DOHH2 (cell line): ENCODE data around the gene SLC66A3.

Source experiments
- H3F3A ChIP-seq: fragments of 200-600 bp; sonication (generic), shearing (Covaris generic); 2 replicates; pipeline ENCODE4 v1.6.0; 2016; ENCODE audit warnings: antibody characterized with exemption, mild to moderate bottlenecking; ENCODE audit not compliant: control insufficient read depth, insufficient read depth
- H3K27ac ChIP-seq: fragments of 200-600 bp; sonication (generic); 2 replicates; pipeline ENCODE4 v1.5.1; 2014; ENCODE audit warnings: low read depth, mild to moderate bottlenecking, low read length, moderate library complexity
- H3K27me3 ChIP-seq: fragments of 200-600 bp; sonication (generic); 2 replicates; pipeline ENCODE4 v1.6.1; 2014; ENCODE audit warnings: mild to moderate bottlenecking, low read length, mixed read lengths; ENCODE audit not compliant: control insufficient read depth
- H3K36me3 ChIP-seq: fragments of 200-600 bp; sonication (generic); 2 replicates; pipeline ENCODE4 v1.6.1; 2014; ENCODE audit warnings: mild to moderate bottlenecking, low read length, moderate library complexity, mixed read lengths; ENCODE audit not compliant: control insufficient read depth
- H3K4me1 ChIP-seq: fragments of 200-600 bp; sonication (generic); 2 replicates; pipeline ENCODE4 v1.6.1; 2014; ENCODE audit warnings: mild to moderate bottlenecking, low read length, mixed read lengths; ENCODE audit not compliant: control insufficient read depth
- H3K4me2 ChIP-seq: fragments of 200-600 bp; sonication (generic); 2 replicates; pipeline ENCODE4 v1.6.0; 2014; ENCODE audit warnings: mild to moderate bottlenecking, low read length, moderate library complexity
- H3K4me3 ChIP-seq: fragments of 200-600 bp; sonication (generic); 2 replicates; pipeline ENCODE4 v1.5.1; 2014; ENCODE audit warnings: mild to moderate bottlenecking, low read length, mixed read lengths
- H3K79me2 ChIP-seq: fragments of 200-600 bp; sonication (generic); 2 replicates; pipeline ENCODE4 v1.6.1; 2014; ENCODE audit warnings: mild to moderate bottlenecking, low read length, mixed read lengths; ENCODE audit not compliant: control insufficient read depth
- H3K9me2 ChIP-seq: fragments of 200-600 bp; sonication (generic); replicated peaks from 2 replicates; pipeline ENCODE4 v1.6.1; 2014; ENCODE audit warnings: mild to moderate bottlenecking, low read length, mixed read lengths; ENCODE audit not compliant: control insufficient read depth
- H3K9me3 ChIP-seq: fragments of 200-600 bp; sonication (generic); 2 replicates; pipeline ENCODE4 v1.6.1; 2014; ENCODE audit warnings: antibody characterized with exemption, low read length, mixed read lengths; ENCODE audit not compliant: control insufficient read depth, insufficient read depth
- H4K20me1 ChIP-seq: fragments of 200-600 bp; sonication (generic); 2 replicates; pipeline ENCODE4 v1.6.0; 2014; ENCODE audit warnings: low read depth, mild to moderate bottlenecking, antibody characterized with exemption, low read length, moderate library complexity; ENCODE audit not compliant: control insufficient read depth, insufficient read depth
- EZH2phosphoT487 ChIP-seq: fragments of 200-600 bp; sonication (generic); IDR thresholded peaks from 2 replicates; pipeline ENCODE4 v1.6.1; 2017; ENCODE audit warnings: borderline replicate concordance, mild to moderate bottlenecking, antibody characterized with exemption, low read length, moderate library complexity, mixed read lengths
- TF ChIP-seq, protein P1 (sequence below): fragments of 200-600 bp; sonication (generic); IDR thresholded peaks from one replicate; pipeline ENCODE4 v1.5.1; 2014; ENCODE audit warnings: antibody characterized with exemption, mild to moderate bottlenecking, low read depth, low read length; ENCODE audit not compliant: poor library complexity, severe bottlenecking

SLC66A3 gene

DNA sequence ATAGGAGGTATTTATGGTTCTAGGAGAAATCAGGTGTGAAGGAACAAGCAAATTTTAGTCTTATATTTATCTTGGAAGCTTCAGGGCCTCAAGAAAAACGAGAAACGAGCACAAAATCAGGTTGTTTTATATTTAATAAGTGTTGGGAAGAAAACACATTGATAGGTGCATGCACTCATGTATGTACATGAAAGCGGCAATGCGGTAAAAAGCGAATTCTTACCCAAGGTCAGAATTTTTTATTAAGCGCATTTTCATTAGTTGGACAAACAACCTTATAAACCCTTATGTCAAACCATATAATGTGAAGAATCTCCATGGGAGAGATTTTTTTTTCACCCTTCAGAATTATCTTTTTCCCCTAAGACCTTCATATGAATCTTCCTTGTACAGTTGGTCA, 25.4 kb downstream of the SLC66A3 start:
- no peaks in the 10 kb centered on the region for H3K9me3 ChIP-seq
- H3K4me3 ChIP-seq = no peak overlapping the region
- no peak for TF ChIP-seq EZH2phosphoT487
- TF ChIP-seq, protein P1, sequence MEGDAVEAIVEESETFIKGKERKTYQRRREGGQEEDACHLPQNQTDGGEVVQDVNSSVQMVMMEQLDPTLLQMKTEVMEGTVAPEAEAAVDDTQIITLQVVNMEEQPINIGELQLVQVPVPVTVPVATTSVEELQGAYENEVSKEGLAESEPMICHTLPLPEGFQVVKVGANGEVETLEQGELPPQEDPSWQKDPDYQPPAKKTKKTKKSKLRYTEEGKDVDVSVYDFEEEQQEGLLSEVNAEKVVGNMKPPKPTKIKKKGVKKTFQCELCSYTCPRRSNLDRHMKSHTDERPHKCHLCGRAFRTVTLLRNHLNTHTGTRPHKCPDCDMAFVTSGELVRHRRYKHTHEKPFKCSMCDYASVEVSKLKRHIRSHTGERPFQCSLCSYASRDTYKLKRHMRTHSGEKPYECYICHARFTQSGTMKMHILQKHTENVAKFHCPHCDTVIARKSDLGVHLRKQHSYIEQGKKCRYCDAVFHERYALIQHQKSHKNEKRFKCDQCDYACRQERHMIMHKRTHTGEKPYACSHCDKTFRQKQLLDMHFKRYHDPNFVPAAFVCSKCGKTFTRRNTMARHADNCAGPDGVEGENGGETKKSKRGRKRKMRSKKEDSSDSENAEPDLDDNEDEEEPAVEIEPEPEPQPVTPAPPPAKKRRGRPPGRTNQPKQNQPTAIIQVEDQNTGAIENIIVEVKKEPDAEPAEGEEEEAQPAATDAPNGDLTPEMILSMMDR = no peak
- H3K36me3 ChIP-seq = peaks cover 16% of the 10 kb centered on the region
- no peaks in the 10 kb centered on the region for H3F3A ChIP-seq
- H3K27ac ChIP-seq = no peak overlapping the region
- no peaks in the 10 kb centered on the region for H3K27me3 ChIP-seq
- H4K20me1 ChIP-seq = no peaks in the 10 kb centered on the region
- no peak overlapping the region for H3K4me2 ChIP-seq
- no peaks in the 10 kb centered on the region for H3K9me2 ChIP-seq
- H3K4me1 ChIP-seq = 0 out of 2 replicates have a peak, but pooled peaks cover 3% of the 10 kb centered on the region
- H3K79me2 ChIP-seq = no peaks in the 10 kb centered on the region

DNA sequence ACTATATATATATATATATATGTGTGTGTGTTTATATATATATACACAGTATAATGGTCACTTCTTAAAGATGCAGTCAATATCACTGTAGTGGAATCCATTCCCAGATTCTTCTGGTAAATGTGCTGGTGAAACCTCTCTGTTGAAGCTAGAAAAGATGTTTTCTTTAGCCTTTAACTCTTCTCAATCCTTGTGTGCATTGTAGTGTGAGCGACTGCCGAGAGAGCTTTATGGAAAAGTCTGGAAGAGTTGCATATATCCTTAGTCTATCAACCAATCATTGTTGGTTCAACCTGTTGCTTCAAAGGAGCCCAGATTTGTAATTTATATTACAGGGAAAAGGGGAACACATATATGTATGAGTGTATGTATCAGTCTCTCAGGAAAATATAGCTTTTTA, 27.7 kb downstream of the SLC66A3 start:
- Histone ChIP-seq H3K79me2 (no peaks in the 10 kb centered on the region), H3K4me2 (no peak overlapping the region)

DNA sequence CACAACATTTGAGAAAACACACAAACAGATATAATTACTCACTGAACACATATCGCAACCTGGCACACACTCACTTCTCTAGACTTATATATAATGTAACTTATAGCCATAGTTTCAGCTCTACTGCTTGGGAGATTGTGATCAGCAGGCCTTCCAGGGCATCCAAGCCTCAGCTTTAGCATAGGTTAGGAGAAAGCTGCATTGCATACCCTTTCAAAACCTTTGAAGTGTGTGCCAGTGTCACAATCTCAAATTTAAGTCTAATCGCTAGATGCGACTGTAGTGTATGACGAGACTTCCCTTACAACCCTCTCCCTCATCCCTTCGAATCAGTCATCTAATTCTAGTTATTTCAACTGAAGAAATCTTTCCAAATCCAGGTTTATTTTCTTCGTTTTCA, 30.9 kb downstream of the SLC66A3 start:
- Histone ChIP-seq H3F3A (no peaks in the 10 kb centered on the region), H3K79me2 (no peaks in the 10 kb centered on the region), H3K4me2 (no peak overlapping the region), H3K4me3 (no peak overlapping the region), H3K36me3 (peaks cover 43% of the 10 kb centered on the region), H3K27ac (no peak overlapping the region), H4K20me1 (no peaks in the 10 kb centered on the region), H3K4me1 (no peaks in the 10 kb centered on the region), H3K9me3 (no peaks in the 10 kb centered on the region), H3K27me3 (no peaks in the 10 kb centered on the region), H3K9me2 (no peaks in the 10 kb centered on the region)
- TF ChIP-seq EZH2phosphoT487 = no peak
- TF ChIP-seq, protein P1 = no peak

More for the DNA sequence above, 27.7 kb downstream of the SLC66A3 start:
- no peaks in the 10 kb centered on the region for H4K20me1 ChIP-seq
- no peak overlapping the region for H3K27ac ChIP-seq
- H3K27me3 ChIP-seq = no peaks in the 10 kb centered on the region
- H3K9me3 ChIP-seq = no peaks in the 10 kb centered on the region
- TF ChIP-seq, protein P1 = no peak
- no peak for TF ChIP-seq EZH2phosphoT487
- H3F3A ChIP-seq = no peaks in the 10 kb centered on the region
- H3K4me3 ChIP-seq = no peak overlapping the region
- H3K4me1 ChIP-seq = no peaks in the 10 kb centered on the region
- no peaks in the 10 kb centered on the region for H3K9me2 ChIP-seq
- H3K36me3 ChIP-seq = peaks cover 24% of the 10 kb centered on the region
